ENCODE results near the gene TUT1.
"Not testable (repeated sequence)": the region's sequence is repeated elsewhere in the genome, so short reads cannot be mapped to it uniquely, and the experiment has no call there.

TUT1 gene

GRCh38 chr11:62591448-62592145 lies at the start of gene TUT1:
TSS of gene TUT1 (minus strand) at chr11:62591523. CDS start at chr11:62591485, 38 bp downstream.
- peak; percentile 95 for DNase-seq (ENCODE audit: low spot score)

- DNase-seq (ENCODE audit: low spot score), result no peak
These were observed 41.2 kb upstream of the TUT1 start for GRCh38 chr11:62632492-62632891.

GRCh38 chr11:62627713-62628112 lies 36.4 kb upstream of the TUT1 start:
- no peak for DNase-seq (ENCODE audit: low spot score)

GRCh38 chr11:62622476-62623089 lies 31.3 kb upstream of the TUT1 start:
- DNase-seq (ENCODE audit: low spot score), result no peak

- DNase-seq (ENCODE audit: low spot score), result peak; percentile 99
These were observed 30.5 kb upstream of the TUT1 start, which contains the start of gene B3GAT3 for GRCh38 chr11:62621567-62622470. TSS of gene B3GAT3 (minus strand) at chr11:62621986. CDS start at chr11:62621947, 39 bp downstream.

GRCh38 chr11:62621027-62621566 lies 29.8 kb upstream of the TUT1 start:
- no peak for DNase-seq (ENCODE audit: low spot score)

GRCh38 chr11:62616957-62617356 lies 25.6 kb upstream of the TUT1 start:
- not testable (repeated sequence) for DNase-seq (ENCODE audit: low spot score)

- no peak for DNase-seq (ENCODE audit: low spot score)
These were observed 24.2 kb upstream of the TUT1 start for GRCh38 chr11:62615521-62615920.

GRCh38 chr11:62614275-62614674 lies 23.0 kb upstream of the TUT1 start:
- DNase-seq (ENCODE audit: low spot score), result no peak

- no peak for DNase-seq (ENCODE audit: low spot score)
These were observed 22.0 kb upstream of the TUT1 start for GRCh38 chr11:62613291-62613778.

GRCh38 chr11:62612366-62613290 lies 21.3 kb upstream of the TUT1 start, which contains the start of the genes EML3 and ROM1:
TSS of gene EML3 (minus strand) at chr11:62612775. CDS start at chr11:62612457, 318 bp downstream.
TSS of gene ROM1 (plus strand) at chr11:62613257. CDS start at chr11:62613282, 25 bp downstream.
- DNase-seq (ENCODE audit: low spot score), result peak; percentile 94

- DNase-seq (ENCODE audit: low spot score), result peak; percentile 72
These were observed 20.5 kb upstream of the TUT1 start for GRCh38 chr11:62611705-62612365.

GRCh38 chr11:62610814-62611704 lies 19.7 kb upstream of the TUT1 start:
- DNase-seq (ENCODE audit: low spot score), result no peak

- no peak for DNase-seq (ENCODE audit: low spot score)
These were observed 19.1 kb upstream of the TUT1 start for GRCh38 chr11:62610403-62610802.

GRCh38 chr11:62608776-62609175 lies 17.5 kb upstream of the TUT1 start:
- DNase-seq (ENCODE audit: low spot score), result no peak

GRCh38 chr11:62607714-62608113 lies 16.4 kb upstream of the TUT1 start:
- no peak for DNase-seq (ENCODE audit: low spot score)

GRCh38 chr11:62605902-62606301 lies 14.6 kb upstream of the TUT1 start:
- DNase-seq (ENCODE audit: low spot score), result no peak

- DNase-seq (ENCODE audit: low spot score), result no peak
These were observed 14.1 kb upstream of the TUT1 start for GRCh38 chr11:62605467-62605866.

- DNase-seq (ENCODE audit: low spot score), result no peak
These were observed 13.3 kb upstream of the TUT1 start for GRCh38 chr11:62604460-62605120.

All from AG08395 (cell line).